Measurements from ENCODE around the gene SUSD4.

Gene SUSD4

DNA sequence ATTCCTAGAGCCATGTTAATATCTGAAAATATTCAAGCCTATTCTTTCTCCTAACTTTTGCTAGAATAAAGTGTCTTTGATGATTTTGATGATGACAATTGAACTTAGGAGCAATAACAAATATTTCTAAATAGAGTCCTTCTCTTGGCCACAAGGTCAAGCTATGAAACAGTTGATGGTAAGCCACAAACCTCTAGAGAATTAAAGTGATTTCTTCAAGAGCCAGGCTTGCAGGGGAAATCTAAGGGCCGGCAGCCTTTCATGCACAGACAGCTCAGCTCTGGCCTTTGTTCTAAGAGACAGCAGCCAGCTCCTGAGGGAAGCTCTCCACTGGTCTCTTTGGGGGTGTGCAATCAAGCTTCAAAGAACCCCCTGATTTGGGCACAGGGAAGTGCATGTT, 59.0 kb downstream of the SUSD4 start:
- TF ChIP-seq, protein P1, sequence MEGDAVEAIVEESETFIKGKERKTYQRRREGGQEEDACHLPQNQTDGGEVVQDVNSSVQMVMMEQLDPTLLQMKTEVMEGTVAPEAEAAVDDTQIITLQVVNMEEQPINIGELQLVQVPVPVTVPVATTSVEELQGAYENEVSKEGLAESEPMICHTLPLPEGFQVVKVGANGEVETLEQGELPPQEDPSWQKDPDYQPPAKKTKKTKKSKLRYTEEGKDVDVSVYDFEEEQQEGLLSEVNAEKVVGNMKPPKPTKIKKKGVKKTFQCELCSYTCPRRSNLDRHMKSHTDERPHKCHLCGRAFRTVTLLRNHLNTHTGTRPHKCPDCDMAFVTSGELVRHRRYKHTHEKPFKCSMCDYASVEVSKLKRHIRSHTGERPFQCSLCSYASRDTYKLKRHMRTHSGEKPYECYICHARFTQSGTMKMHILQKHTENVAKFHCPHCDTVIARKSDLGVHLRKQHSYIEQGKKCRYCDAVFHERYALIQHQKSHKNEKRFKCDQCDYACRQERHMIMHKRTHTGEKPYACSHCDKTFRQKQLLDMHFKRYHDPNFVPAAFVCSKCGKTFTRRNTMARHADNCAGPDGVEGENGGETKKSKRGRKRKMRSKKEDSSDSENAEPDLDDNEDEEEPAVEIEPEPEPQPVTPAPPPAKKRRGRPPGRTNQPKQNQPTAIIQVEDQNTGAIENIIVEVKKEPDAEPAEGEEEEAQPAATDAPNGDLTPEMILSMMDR (conservative IDR thresholded peaks at IDR 0.05; ENCODE audit: low read depth, low read length) = no peak
- H3K4me3 ChIP-seq (ENCODE audit: low read length) = no peak overlapping the region
- DNase-seq (ENCODE audit: low read depth) = no peak

- no peak for DNase-seq (ENCODE audit: low read depth)
- no peak overlapping the region for H3K4me3 ChIP-seq (ENCODE audit: low read length)
- TF ChIP-seq, protein P1 (conservative IDR thresholded peaks at IDR 0.05; ENCODE audit: low read depth, low read length) = no peak
These were observed 62.6 kb downstream of the SUSD4 start for GRCh38 chr1:223301371-223301770.

DNA sequence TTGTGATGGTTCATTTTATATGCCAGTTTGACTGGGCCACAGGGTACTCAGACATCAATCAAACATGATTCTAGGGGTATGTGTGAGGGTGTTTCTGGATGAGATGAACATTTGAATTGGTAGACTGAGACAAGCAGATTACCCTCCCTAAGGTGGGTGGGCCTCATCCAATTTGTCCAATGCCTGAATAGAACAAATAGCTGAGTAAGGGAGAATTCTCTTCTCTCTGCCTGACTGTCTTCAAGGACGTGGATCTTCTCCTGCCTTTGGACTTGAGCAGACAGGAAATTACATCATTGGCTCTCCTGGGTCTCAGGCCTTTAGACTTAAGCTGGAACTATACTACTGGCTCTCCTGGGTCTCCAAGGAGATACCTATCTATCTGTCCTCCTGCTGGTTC, 64.4 kb downstream of the SUSD4 start:
- no peak overlapping the region for H3K4me3 ChIP-seq (ENCODE audit: low read length)
- DNase-seq (ENCODE audit: low read depth) = no peak
- TF ChIP-seq, protein P1 (conservative IDR thresholded peaks at IDR 0.05; ENCODE audit: low read depth, low read length) = no peak

DNA sequence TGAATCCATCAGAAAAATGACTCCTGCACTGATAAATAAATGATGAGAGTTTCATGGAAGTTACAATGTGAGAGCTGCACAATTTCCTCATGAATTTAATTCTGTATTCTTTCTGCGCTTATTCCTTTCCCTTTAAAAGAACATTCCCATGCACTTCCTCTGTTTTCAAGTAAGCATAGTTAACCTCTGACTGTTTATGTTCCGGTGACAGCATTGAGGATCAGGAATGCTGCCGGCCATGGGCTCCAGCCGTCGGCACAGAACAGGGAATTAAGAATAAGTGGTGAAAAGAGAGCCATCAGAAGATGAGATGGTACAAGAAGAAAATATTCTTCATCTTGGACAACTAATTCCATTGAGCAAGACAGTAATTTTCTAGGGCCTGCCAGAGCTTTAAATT, 65.3 kb downstream of the SUSD4 start:
- TF ChIP-seq, protein P1 (conservative IDR thresholded peaks at IDR 0.05; ENCODE audit: low read depth, low read length) = no peak
- H3K4me3 ChIP-seq (ENCODE audit: low read length) = no peak overlapping the region
- no peak for DNase-seq (ENCODE audit: low read depth)

- H3K4me3 ChIP-seq (ENCODE audit: low read length) = no peak overlapping the region
- TF ChIP-seq, protein P1 (conservative IDR thresholded peaks at IDR 0.05; ENCODE audit: low read depth, low read length) = no peak
- DNase-seq (ENCODE audit: low read depth) = no peak
These were observed 66.2 kb downstream of the SUSD4 start for GRCh38 chr1:223297800-223298199.

DNA sequence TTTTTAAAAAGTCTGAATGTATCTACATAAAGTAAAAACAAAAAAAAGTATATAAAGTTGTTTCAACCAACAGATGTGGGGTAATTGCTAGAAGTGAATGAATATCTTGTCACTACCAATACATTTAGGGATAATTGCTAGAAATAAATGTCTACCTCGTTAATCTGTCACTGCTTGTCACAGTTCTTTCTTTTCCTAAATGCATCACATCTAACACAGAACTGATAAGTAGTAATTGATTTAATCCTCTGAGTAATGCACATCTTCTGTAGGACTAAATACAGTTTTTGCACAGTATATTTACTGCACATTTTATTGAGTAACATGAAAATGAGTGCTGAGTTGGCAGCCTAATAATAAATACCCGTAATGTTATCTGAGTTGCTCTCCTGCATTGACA, 72.2 kb downstream of the SUSD4 start:
- no peak overlapping the region for H3K4me3 ChIP-seq (ENCODE audit: low read length)
- no peak for DNase-seq (ENCODE audit: low read depth)
- TF ChIP-seq, protein P1 (conservative IDR thresholded peaks at IDR 0.05; ENCODE audit: low read depth, low read length) = no peak

GRCh38 chr1:223290397-223290796, 73.6 kb downstream of the SUSD4 start:
- DNase-seq (ENCODE audit: low read depth) = no peak
- H3K4me3 ChIP-seq (ENCODE audit: low read length) = no peak overlapping the region
- TF ChIP-seq, protein P1 (conservative IDR thresholded peaks at IDR 0.05; ENCODE audit: low read depth, low read length) = no peak
